WTC11 (cell line): ENCODE results near the gene TREX2. TPM values are rescaled to one million over a fixed set of nuclear protein-coding genes. Genes with fewer than 3 reads are reported as not detected.

Source experiments
- ATAC-seq: fragments of 200-7000 bp; cut with Tn5 transposase; 2 replicates; pipeline ENCODE4 v1.10.0; 2021; ENCODE audit warnings: mild to moderate bottlenecking, moderate library complexity
- CTCF ChIA-PET: fragments of 300-600 bp; sonication (Branson Sonifier 250); formaldehyde crosslinking; loops from one replicate; lab custom pipeline; 2021; ENCODE audit warnings: antibody characterized with exemption; lab: Charles Lee
- POLR2A ChIA-PET: fragments of 350-600 bp; sonication (Branson Sonifier 250); formaldehyde crosslinking; loops from one replicate; lab custom pipeline; 2021; ENCODE audit warnings: antibody characterized with exemption; lab: Charles Lee
- DNase-seq: peaks from one replicate; pipeline ENCODE4 v3.0.0; 2021; ENCODE audit warnings: low spot score
- H3K27ac Mint-ChIP-seq: 2 replicates; pipeline ENCODE4 v1.8.0; 2021; ENCODE audit warnings: mixed read lengths
- H3K27me3 Mint-ChIP-seq: 2 replicates; pipeline ENCODE4 v1.8.0; 2021; ENCODE audit warnings: low read depth, mild to moderate bottlenecking, moderate library complexity, mixed read lengths
- H3K36me3 Mint-ChIP-seq: 2 replicates; pipeline ENCODE4 v1.8.0; 2021; ENCODE audit warnings: mixed read lengths
- H3K4me1 Mint-ChIP-seq: 2 replicates; pipeline ENCODE4 v1.8.0; 2022; ENCODE audit warnings: mixed read lengths
- H3K4me3 Mint-ChIP-seq: 2 replicates; pipeline ENCODE4 v1.8.0; 2021; ENCODE audit warnings: mild to moderate bottlenecking, moderate library complexity, mixed read lengths
- H3K9me3 Mint-ChIP-seq: 2 replicates; pipeline ENCODE4 v1.8.0; 2021; ENCODE audit warnings: mixed read lengths
- AR ChIP-seq: fragments of 250-450 bp; sonication (Bioruptor Pico); IDR thresholded peaks from 2 replicates; pipeline ENCODE4 v1.9.0; 2021; ENCODE audit warnings: mild to moderate bottlenecking
- ATF1 ChIP-seq: sonication (generic); formaldehyde crosslinking; IDR thresholded peaks from 2 replicates; pipeline ENCODE4 v1.8.1; 2023; ENCODE audit warnings: mild to moderate bottlenecking, moderate library complexity, missing genetic modification reagents
- ETV6 ChIP-seq: sonication (generic); formaldehyde crosslinking; IDR thresholded peaks from 2 replicates; pipeline ENCODE4 v1.8.1; 2022; ENCODE audit warnings: mild to moderate bottlenecking, missing genetic modification reagents
- GRHL2 ChIP-seq: fragments of 250-450 bp; sonication (Bioruptor Pico); IDR thresholded peaks from 2 replicates; pipeline ENCODE4 v1.8.0; 2022; ENCODE audit warnings: mild to moderate bottlenecking, moderate library complexity; ENCODE audit not compliant: insufficient replicate concordance, severe bottlenecking
- HMGA2 ChIP-seq: fragments of 250-450 bp; sonication (Bioruptor Pico); IDR thresholded peaks from 2 replicates; pipeline ENCODE4 v1.4.0; 2021; ENCODE audit warnings: mild to moderate bottlenecking, moderate library complexity
- HMGXB4 ChIP-seq: sonication (generic); formaldehyde crosslinking; IDR thresholded peaks from 2 replicates; pipeline ENCODE4 v1.8.1; 2023; ENCODE audit warnings: mild to moderate bottlenecking, moderate library complexity, missing genetic modification reagents
- KAT7 ChIP-seq: sonication (generic); formaldehyde crosslinking; IDR thresholded peaks from 2 replicates; pipeline ENCODE4 v1.8.1; 2023; ENCODE audit warnings: missing genetic modification reagents, mild to moderate bottlenecking, borderline replicate concordance
- MYBL2 ChIP-seq: sonication (generic); formaldehyde crosslinking; IDR thresholded peaks from 2 replicates; pipeline ENCODE4 v1.8.1; 2023; ENCODE audit warnings: mild to moderate bottlenecking, moderate library complexity, missing genetic modification reagents
- RELA ChIP-seq: sonication (generic); formaldehyde crosslinking; IDR thresholded peaks from 2 replicates; pipeline ENCODE4 v1.8.1; 2022; ENCODE audit warnings: missing genetic modification reagents, mild to moderate bottlenecking, borderline replicate concordance
- SP1 ChIP-seq: sonication (generic); formaldehyde crosslinking; conservative IDR thresholded peaks from 2 replicates; pipeline ENCODE4 v1.8.1; 2022; ENCODE audit warnings: missing genetic modification reagents
- TCF7 ChIP-seq: sonication (generic); formaldehyde crosslinking; IDR thresholded peaks from 2 replicates; pipeline ENCODE4 v1.8.0; 2022; ENCODE audit warnings: mild to moderate bottlenecking, low read depth, missing genetic modification reagents, moderate library complexity
- ZNF121 ChIP-seq: sonication (generic); formaldehyde crosslinking; IDR thresholded peaks from 2 replicates; pipeline ENCODE4 v1.8.0; 2023; ENCODE audit warnings: missing genetic modification reagents
- ZNF281 ChIP-seq: sonication (generic); formaldehyde crosslinking; IDR thresholded peaks from 2 replicates; pipeline ENCODE4 v1.8.0; 2023; ENCODE audit warnings: mild to moderate bottlenecking, missing genetic modification reagents
- total RNA-seq: library from RNA; stranded (reverse); gene quantifications from 3 replicates; pipeline ENCODE4 v1.2.3, GENCODE V29; 2021
- TF ChIP-seq, protein P1 (sequence below): fragments of 250-450 bp; sonication (Bioruptor Pico); IDR thresholded peaks from 2 replicates; pipeline ENCODE4 v1.9.0; 2021; ENCODE audit warnings: mild to moderate bottlenecking, borderline replicate concordance
- TF ChIP-seq, protein P2 (sequence below): fragments of 250-450 bp; sonication (Bioruptor Pico); IDR thresholded peaks from 2 replicates; pipeline ENCODE4 v2.1.2; 2022; ENCODE audit warnings: mild to moderate bottlenecking, moderate library complexity
- TF ChIP-seq, protein P3 (sequence below): fragments of 250-450 bp; sonication (Bioruptor Pico); IDR thresholded peaks from 2 replicates; pipeline ENCODE4 v1.9.0; 2021; ENCODE audit warnings: mild to moderate bottlenecking
- TF ChIP-seq, protein P4 (sequence below): sonication (generic); formaldehyde crosslinking; IDR thresholded peaks from 2 replicates; pipeline ENCODE4 v1.8.0; 2022; ENCODE audit warnings: missing genetic modification reagents

Gene TREX2
- total RNA-seq, 1 experiment from 2014 or later = 1.5 TPM

DNA sequence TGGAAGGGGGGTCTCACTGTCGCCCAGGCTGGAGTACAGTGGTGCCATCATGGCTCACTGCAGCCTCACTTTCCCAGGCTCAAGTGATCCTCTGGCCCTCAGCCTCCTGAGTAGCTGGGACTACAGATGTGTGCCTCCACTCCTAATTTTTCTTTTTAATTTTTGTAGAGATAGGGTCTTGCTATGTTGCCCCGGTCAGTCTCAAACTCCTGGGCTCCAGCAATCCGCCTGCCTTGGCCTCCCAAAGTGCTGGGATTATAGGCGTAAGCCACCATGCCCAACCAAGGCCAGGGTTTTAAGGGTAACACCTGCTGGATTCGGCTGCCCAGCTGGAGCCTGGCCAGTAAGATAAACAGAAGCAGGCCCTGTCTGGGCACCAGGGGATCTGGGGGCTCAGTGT lies 3.4 kb downstream of the TREX2 start (continued):
- TF ChIP-seq, protein P1, sequence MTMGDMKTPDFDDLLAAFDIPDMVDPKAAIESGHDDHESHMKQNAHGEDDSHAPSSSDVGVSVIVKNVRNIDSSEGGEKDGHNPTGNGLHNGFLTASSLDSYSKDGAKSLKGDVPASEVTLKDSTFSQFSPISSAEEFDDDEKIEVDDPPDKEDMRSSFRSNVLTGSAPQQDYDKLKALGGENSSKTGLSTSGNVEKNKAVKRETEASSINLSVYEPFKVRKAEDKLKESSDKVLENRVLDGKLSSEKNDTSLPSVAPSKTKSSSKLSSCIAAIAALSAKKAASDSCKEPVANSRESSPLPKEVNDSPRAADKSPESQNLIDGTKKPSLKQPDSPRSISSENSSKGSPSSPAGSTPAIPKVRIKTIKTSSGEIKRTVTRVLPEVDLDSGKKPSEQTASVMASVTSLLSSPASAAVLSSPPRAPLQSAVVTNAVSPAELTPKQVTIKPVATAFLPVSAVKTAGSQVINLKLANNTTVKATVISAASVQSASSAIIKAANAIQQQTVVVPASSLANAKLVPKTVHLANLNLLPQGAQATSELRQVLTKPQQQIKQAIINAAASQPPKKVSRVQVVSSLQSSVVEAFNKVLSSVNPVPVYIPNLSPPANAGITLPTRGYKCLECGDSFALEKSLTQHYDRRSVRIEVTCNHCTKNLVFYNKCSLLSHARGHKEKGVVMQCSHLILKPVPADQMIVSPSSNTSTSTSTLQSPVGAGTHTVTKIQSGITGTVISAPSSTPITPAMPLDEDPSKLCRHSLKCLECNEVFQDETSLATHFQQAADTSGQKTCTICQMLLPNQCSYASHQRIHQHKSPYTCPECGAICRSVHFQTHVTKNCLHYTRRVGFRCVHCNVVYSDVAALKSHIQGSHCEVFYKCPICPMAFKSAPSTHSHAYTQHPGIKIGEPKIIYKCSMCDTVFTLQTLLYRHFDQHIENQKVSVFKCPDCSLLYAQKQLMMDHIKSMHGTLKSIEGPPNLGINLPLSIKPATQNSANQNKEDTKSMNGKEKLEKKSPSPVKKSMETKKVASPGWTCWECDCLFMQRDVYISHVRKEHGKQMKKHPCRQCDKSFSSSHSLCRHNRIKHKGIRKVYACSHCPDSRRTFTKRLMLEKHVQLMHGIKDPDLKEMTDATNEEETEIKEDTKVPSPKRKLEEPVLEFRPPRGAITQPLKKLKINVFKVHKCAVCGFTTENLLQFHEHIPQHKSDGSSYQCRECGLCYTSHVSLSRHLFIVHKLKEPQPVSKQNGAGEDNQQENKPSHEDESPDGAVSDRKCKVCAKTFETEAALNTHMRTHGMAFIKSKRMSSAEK (CRISPR knock-in tag) = no peak
- TF ChIP-seq, protein P2, sequence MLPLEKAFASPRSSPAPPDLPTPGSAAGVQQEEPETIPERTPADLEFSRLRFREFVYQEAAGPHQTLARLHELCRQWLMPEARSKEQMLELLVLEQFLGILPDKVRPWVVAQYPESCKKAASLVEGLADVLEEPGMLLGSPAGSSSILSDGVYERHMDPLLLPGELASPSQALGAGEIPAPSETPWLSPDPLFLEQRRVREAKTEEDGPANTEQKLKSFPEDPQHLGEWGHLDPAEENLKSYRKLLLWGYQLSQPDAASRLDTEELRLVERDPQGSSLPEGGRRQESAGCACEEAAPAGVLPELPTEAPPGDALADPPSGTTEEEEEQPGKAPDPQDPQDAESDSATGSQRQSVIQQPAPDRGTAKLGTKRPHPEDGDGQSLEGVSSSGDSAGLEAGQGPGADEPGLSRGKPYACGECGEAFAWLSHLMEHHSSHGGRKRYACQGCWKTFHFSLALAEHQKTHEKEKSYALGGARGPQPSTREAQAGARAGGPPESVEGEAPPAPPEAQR (CRISPR knock-in tag) = no peak
- no peak for TF ChIP-seq ATF1 (CRISPR knock-in tag)
- TF ChIP-seq KAT7 (CRISPR knock-in tag) = no peak
- TF ChIP-seq HMGXB4 (CRISPR knock-in tag) = no peak
- TF ChIP-seq MYBL2 (CRISPR knock-in tag) = no peak
- no peak for TF ChIP-seq SP1 (CRISPR knock-in tag)
- no peak for TF ChIP-seq TCF7 (CRISPR knock-in tag)
- no peak for TF ChIP-seq GRHL2 (CRISPR knock-in tag)

GRCh38 chrX:153441981-153442380 lies 3.9 kb downstream of the TREX2 start:
- no peaks in the 10 kb centered on the region for H3K4me1 Mint-ChIP-seq
- H3K27me3 Mint-ChIP-seq = no peaks in the 10 kb centered on the region; the same call in 1 of the 2 replicates
- ChIA-PET CTCF (interaction anchor here (1.6 kb wide), 1 partner anchor 19 kb away, joined by 4 read pairs; no protein-coding TSS in a partner anchor), POLR2A (interaction anchor here (0.6 kb wide), 1 partner anchor 445 kb away, joined by 4 read pairs; no protein-coding TSS in a partner anchor)
- no peak for DNase-seq
- no peak overlapping the region for H3K4me3 Mint-ChIP-seq
- H3K9me3 Mint-ChIP-seq = peaks cover 4% of the 10 kb centered on the region
- H3K36me3 Mint-ChIP-seq = no peaks in the 10 kb centered on the region
- H3K27ac Mint-ChIP-seq = no peak overlapping the region
- ATAC-seq = no peak
- TF ChIP-seq, protein P3, sequence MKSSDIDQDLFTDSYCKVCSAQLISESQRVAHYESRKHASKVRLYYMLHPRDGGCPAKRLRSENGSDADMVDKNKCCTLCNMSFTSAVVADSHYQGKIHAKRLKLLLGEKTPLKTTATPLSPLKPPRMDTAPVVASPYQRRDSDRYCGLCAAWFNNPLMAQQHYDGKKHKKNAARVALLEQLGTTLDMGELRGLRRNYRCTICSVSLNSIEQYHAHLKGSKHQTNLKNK (CRISPR knock-in tag) = no peak
- no peak for TF ChIP-seq HMGA2 (CRISPR knock-in tag)
- no peak for TF ChIP-seq ETV6 (CRISPR knock-in tag)
- no peak for TF ChIP-seq AR (CRISPR knock-in tag)
- no peak for TF ChIP-seq RELA (CRISPR knock-in tag)
- TF ChIP-seq ZNF121 = no peak
- no peak for TF ChIP-seq ZNF281 (CRISPR knock-in tag)
- TF ChIP-seq, protein P4, sequence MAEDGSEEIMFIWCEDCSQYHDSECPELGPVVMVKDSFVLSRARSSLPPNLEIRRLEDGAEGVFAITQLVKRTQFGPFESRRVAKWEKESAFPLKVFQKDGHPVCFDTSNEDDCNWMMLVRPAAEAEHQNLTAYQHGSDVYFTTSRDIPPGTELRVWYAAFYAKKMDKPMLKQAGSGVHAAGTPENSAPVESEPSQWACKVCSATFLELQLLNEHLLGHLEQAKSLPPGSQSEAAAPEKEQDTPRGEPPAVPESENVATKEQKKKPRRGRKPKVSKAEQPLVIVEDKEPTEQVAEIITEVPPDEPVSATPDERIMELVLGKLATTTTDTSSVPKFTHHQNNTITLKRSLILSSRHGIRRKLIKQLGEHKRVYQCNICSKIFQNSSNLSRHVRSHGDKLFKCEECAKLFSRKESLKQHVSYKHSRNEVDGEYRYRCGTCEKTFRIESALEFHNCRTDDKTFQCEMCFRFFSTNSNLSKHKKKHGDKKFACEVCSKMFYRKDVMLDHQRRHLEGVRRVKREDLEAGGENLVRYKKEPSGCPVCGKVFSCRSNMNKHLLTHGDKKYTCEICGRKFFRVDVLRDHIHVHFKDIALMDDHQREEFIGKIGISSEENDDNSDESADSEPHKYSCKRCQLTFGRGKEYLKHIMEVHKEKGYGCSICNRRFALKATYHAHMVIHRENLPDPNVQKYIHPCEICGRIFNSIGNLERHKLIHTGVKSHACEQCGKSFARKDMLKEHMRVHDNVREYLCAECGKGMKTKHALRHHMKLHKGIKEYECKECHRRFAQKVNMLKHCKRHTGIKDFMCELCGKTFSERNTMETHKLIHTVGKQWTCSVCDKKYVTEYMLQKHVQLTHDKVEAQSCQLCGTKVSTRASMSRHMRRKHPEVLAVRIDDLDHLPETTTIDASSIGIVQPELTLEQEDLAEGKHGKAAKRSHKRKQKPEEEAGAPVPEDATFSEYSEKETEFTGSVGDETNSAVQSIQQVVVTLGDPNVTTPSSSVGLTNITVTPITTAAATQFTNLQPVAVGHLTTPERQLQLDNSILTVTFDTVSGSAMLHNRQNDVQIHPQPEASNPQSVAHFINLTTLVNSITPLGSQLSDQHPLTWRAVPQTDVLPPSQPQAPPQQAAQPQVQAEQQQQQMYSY (CRISPR knock-in tag) = no peak
- TF ChIP-seq GRHL2 (CRISPR knock-in tag) = no peak
